Breast epithelium (tissue), 4 donors: ENCODE measurements around the gene SMIM17. TPM values are rescaled to one million over a fixed set of nuclear protein-coding genes. Genes with fewer than 3 reads are reported as not detected.
"Not testable (repeated sequence)": the region's sequence is repeated elsewhere in the genome, so short reads cannot be mapped to it uniquely, and the experiment has no call there.

Experiments used
- DNase-seq, 2 donors: peaks; one replicate each; pipeline ENCODE4 v3.0.0-alpha.2; 2019; ENCODE audit warnings: low spot score in 2 of 2
- H3K27ac ChIP-seq, 2 donors: fragments of 200-600 bp; sonication (generic) in 1 of 2; one replicate each; pipeline ENCODE4 v1.5.1; 2016 to 2019; ENCODE audit warnings: mild to moderate bottlenecking in 1 of 2
- H3K27me3 ChIP-seq, 2 donors: fragments of 200-600 bp; sonication (generic) in 1 of 2; one replicate each; pipeline versions ENCODE4 v1.5.1 to v1.6.0; 2017 to 2019; ENCODE audit warnings: control low read depth in 1 of 2, mild to moderate bottlenecking in 1 of 2
- H3K36me3 ChIP-seq: fragments of 200-600 bp; one replicate; pipeline ENCODE4 v1.5.1; 2019
- H3K4me1 ChIP-seq, 2 donors: fragments of 200-600 bp; sonication (generic); one replicate each; pipeline ENCODE4 v1.5.1; 2016 to 2019; ENCODE audit warnings: control low read depth in 1 of 2
- H3K4me3 ChIP-seq, 3 donors: fragments of 200-600 bp; sonication (generic); 1 replicate in 2 of 3; 2 replicates in 1 of 3; pipeline ENCODE4 v1.5.1; 2016 to 2019; ENCODE audit warnings: mild to moderate bottlenecking in 3 of 3, moderate library complexity in 2 of 3
- H3K9me3 ChIP-seq, 2 donors: fragments of 200-600 bp; sonication (generic) in 1 of 2; one replicate each; pipeline ENCODE4 v1.5.1; 2016 to 2019; ENCODE audit warnings: control low read depth in 1 of 2
- POLR2A ChIP-seq: fragments of 450-650 bp; IDR thresholded peaks from one replicate; pipeline ENCODE4 v1.6.1; 2016; ENCODE audit warnings: antibody characterized with exemption, mild to moderate bottlenecking, moderate library complexity
- POLR2AphosphoS5 ChIP-seq, 3 donors: sonication (generic); formaldehyde crosslinking; IDR thresholded peaks; one replicate each; pipeline ENCODE4 v1.6.1; 2017; ENCODE audit warnings: antibody characterized with exemption in 3 of 3
- intact Hi-C: fragments of 100-400 bp; cut with DNase I; formaldehyde crosslinking; loops from one replicate; pipeline ENCODE4 v1.15.1; 2023; ENCODE audit warnings: low total_unique reads
- total RNA-seq, 3 donors: library from RNA; depleted of rRNA; stranded (reverse); fragments of >200 nt; gene quantifications; one replicate each; pipeline ENCODE4 v1.1.0, GENCODE V29; 2016
- TF ChIP-seq, protein P1 (sequence below), 3 donors: fragments of 450-650 bp; IDR thresholded peaks; one replicate each; pipeline ENCODE4 v1.5.1; 2016 to 2017; ENCODE audit warnings: antibody characterized with exemption in 3 of 3, mild to moderate bottlenecking in 3 of 3, moderate library complexity in 3 of 3

Gene SMIM17
- total RNA-seq, 3 donors from 2014 or later = 0.33 TPM; not detected in 2

DNA sequence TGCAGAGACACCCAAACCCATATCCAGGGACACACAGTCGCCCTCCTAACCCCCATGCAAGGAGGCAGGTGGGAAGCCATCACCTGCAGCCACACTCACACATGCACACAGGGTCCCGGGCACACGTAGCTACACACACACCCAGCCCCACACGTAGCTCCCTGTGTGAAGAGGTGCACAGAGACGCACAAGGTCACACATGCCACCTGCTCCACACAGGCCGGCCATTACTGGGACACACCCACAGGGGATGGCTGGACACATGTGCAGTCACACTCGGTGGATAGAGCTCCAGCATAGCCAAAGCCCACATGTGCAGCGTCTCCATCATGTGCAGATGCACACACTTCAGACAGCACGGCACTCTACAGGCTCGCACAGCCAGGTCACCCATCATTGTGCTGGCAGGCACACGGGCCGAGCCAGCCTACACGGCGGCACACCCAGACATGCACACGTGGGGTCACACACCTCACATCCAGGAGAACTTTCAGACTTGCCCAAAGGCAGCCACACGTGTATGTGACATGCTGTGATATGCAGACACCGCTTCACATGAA, 27.5 kb downstream of the SMIM17 start:
- H3K9me3 ChIP-seq = peaks cover 0 to 17% of the 10 kb centered on the region in 2 donors
- TF ChIP-seq POLR2A (no peak), POLR2AphosphoS5 (IDR thresholded peaks at IDR 0.05) (no peak)
- TF ChIP-seq, protein P1, sequence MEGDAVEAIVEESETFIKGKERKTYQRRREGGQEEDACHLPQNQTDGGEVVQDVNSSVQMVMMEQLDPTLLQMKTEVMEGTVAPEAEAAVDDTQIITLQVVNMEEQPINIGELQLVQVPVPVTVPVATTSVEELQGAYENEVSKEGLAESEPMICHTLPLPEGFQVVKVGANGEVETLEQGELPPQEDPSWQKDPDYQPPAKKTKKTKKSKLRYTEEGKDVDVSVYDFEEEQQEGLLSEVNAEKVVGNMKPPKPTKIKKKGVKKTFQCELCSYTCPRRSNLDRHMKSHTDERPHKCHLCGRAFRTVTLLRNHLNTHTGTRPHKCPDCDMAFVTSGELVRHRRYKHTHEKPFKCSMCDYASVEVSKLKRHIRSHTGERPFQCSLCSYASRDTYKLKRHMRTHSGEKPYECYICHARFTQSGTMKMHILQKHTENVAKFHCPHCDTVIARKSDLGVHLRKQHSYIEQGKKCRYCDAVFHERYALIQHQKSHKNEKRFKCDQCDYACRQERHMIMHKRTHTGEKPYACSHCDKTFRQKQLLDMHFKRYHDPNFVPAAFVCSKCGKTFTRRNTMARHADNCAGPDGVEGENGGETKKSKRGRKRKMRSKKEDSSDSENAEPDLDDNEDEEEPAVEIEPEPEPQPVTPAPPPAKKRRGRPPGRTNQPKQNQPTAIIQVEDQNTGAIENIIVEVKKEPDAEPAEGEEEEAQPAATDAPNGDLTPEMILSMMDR (IDR thresholded peaks at IDR 0.05) = no peak
- peak overlapping the region; percentile 61 to 76 (median 68) for H3K4me3 ChIP-seq
- intact Hi-C loops = no loop called here
- H3K27ac ChIP-seq = no peak overlapping the region
- no peak for DNase-seq
- H3K27me3 ChIP-seq = no peaks in the 10 kb centered on the region
- H3K36me3 ChIP-seq = no peaks in the 10 kb centered on the region
- peaks cover 0 to 9% of the 10 kb centered on the region in 2 donors for H3K4me1 ChIP-seq

DNA sequence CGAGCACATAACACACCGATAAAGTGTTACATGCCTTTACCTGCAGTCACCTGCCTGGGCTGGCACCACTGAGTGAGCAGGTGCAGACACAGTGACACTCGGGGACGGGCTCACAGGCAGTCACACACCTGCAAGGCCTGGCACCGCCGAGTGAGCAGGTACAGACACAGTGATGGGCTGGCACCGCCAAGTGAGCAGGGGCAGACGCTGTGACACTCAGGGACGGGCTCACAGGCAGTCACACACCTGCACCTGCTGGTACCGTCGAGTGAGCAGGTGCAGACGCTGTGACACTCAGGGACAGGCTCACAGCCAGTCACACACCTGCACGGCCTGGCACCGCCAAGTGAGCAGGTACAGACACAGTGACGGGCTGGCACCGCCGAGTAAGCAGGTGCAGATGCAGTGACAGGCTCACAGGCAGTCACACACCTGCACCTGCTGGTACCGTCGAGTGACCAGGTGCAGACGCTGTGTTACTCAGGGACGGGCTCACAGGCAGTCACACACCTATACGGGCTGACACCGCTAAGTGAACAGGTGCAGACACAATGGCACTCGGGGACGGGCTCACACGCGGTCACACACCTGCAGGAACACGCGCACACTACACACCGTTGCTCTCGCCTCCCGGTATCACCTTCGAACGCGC, 28.1 kb downstream of the SMIM17 start:
- H3K4me3 ChIP-seq = peak overlapping the region; percentile 61 to 76 (median 68)
- no peaks in the 10 kb centered on the region for H3K27me3 ChIP-seq
- no peaks in the 10 kb centered on the region for H3K36me3 ChIP-seq
- intact Hi-C loops = no loop called here
- TF ChIP-seq, protein P1 (IDR thresholded peaks at IDR 0.05) = no peak
- TF ChIP-seq POLR2A = no peak
- TF ChIP-seq POLR2AphosphoS5 (IDR thresholded peaks at IDR 0.05) = no peak
- peaks cover 0 to 9% of the 10 kb centered on the region in 2 donors for H3K4me1 ChIP-seq
- no peak for DNase-seq
- peak overlapping the region in 1 of 2 donors; percentile 6 for H3K27ac ChIP-seq
- H3K9me3 ChIP-seq = peaks cover 0 to 14% of the 10 kb centered on the region in 2 donors

DNA sequence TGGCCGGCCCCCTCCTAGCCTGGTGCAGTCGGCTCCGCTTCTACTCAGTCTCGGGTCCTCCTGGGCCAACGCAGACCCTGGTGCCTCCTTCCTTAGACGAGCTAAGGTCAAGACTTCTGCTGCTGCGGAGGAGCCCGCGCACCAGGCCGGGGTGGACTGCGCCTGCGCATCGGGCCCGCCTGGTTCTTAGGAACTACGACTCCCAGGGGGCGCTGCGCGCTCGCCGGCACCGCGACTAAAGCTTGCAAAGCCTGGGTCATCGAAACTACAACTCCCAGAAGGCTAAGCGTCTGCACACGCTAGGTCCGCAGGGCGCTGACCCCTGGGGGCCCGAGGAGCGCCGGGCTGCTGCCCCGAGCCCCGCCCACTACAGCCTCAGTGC, 28.6 kb downstream of the SMIM17 start, which contains the start of gene ZNF835:
TSS of gene ZNF835 (minus strand) at position 145 of the 382 bp plus-strand sequence. CDS start 6,559 bp downstream, outside the sequence.
- no peaks in the 10 kb centered on the region for H3K27me3 ChIP-seq
- peaks cover 0 to 14% of the 10 kb centered on the region in 2 donors for H3K9me3 ChIP-seq
- H3K36me3 ChIP-seq = no peaks in the 10 kb centered on the region
- H3K27ac ChIP-seq = peak within 1 kb of the TSS in 1 of 2 donors; percentile 6
- no peak for TF ChIP-seq POLR2AphosphoS5 (IDR thresholded peaks at IDR 0.05)
- TF ChIP-seq, protein P1 (IDR thresholded peaks at IDR 0.05) = peak in 2 of 3 donors; percentile 13 to 19
- DNase-seq = peak; percentile 77 to 90
- H3K4me1 ChIP-seq = peaks cover 0 to 9% of the 10 kb centered on the region in 2 donors
- intact Hi-C loops = no loop called here
- peak within 1 kb of the TSS; percentile 61 to 76 (median 68) for H3K4me3 ChIP-seq

DNA sequence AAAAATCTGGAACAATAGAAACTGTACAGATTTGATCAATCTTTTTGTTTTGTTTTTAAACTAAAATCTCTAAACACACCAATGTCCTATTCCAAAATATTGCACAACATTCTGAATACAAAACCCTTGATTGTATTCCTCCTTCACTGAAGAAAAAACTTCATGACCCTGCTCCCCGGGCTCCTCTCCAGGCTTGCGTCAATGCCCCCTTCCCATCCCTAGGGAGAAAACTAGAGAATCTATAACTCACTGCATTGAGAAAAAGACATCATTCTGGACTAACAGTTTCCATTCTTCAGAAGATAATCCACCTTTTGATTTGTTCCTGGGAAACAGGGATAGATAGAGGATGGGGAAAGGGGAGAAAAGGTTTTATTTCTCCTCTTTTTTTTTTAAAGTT, 29.7 kb downstream of the SMIM17 start:
- DNase-seq, H3K27me3 ChIP-seq, H3K27ac ChIP-seq, H3K4me3 ChIP-seq, intact Hi-C loops, H3K36me3 ChIP-seq, H3K9me3 ChIP-seq, H3K4me1 ChIP-seq: not testable (repeated sequence)

DNA sequence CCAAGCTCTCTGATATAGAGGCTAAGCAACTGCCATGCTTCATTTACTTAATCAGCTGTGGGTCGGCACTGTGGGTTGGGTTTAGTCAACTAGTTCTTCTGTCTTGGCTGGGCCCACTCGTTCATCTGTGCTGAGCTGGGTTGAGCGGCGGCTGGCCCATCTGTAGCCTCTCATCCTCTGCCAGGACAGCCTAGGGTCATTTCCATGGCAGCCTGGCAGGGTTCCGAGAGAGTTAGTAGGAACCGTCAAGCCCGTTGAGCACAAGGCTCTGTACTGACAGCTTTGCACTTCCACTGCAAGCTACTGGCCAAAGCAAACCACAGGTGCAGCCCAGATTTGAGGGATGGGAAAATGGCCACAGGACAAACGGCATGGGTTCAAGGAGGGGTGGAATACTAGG, 35.2 kb downstream of the SMIM17 start:
- DNase-seq = no peak
- Histone ChIP-seq H3K4me1 (no peaks in the 10 kb centered on the region), H3K9me3 (no peaks in the 10 kb centered on the region), H3K27ac (no peak overlapping the region), H3K4me3 (no peak overlapping the region), H3K27me3 (no peaks in the 10 kb centered on the region), H3K36me3 (no peaks in the 10 kb centered on the region)
- TF ChIP-seq, protein P1 (IDR thresholded peaks at IDR 0.05) = no peak
- no peak for TF ChIP-seq POLR2AphosphoS5 (IDR thresholded peaks at IDR 0.05)
- no peak for TF ChIP-seq POLR2A
- intact Hi-C loops = no loop called here
